GM21529 (cell line): ENCODE results near the gene PHACTR1.
"Not testable (repeated sequence)": the region's sequence is repeated elsewhere in the genome, so short reads cannot be mapped to it uniquely, and the experiment has no call there.

Source experiments
- ATAC-seq: cut with Tn5 transposase; IDR thresholded peaks from one replicate; pipeline ENCODE4 v1.9.1; 2021; ENCODE audit not compliant: unreplicated experiment

Gene PHACTR1

DNA sequence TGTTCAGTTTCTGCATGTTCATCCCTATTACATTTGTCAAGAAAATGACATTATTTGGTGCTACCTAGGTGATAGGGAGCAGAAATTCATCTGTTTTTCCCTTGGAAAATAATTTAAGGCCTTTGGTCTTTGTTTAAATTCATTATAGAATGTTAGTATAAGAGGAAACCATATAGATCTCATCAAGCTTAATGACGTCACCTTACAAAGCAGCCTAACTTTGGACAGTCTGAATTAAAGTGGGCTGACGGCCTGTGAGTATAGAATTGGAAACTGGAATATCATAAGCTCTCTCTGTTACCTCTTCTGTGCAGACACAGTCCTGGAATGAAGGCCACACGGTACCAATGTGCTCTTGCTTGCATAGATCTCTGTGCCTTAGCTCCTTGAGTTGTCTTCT, 503.7 kb downstream of the PHACTR1 start:
- ATAC-seq = no peak

DNA sequence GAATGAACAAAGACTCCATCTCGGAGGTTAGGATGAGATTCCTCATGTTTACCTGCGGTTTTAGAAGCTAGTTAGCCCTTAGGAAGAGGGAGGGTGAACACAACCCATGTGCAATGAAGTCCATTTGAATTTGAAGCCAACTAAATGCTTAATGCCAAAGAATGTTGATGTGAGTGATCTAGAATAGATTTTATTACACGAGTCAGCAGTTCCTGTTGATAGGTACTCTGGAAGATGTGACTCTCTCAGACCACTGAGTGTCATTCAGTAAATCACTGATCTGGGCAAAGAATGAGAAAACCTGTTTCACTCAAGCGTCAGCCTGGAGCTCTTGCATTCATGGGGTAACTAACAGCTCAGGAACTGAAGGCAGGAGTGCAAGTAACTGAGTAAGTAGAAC, 505.5 kb downstream of the PHACTR1 start:
- no peak for ATAC-seq

DNA sequence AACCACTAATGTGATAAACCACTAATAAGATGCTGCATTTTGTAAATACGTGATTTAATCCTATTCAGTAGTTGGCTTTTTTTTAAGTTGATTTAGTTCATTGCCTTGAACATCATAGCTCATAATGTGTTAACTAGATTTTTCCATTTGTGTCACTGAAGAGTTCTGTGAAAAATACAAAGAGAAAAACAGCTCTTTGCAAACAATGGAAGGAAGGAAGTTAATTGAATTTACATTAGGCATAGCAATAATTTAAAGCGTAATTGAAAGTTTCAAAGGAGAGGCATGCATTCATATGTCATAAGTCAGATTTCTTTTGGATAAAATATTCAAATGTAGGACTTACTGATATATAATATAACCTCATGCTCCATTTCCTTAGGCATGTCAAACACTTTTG, 509.5 kb downstream of the PHACTR1 start:
- ATAC-seq = no peak

DNA sequence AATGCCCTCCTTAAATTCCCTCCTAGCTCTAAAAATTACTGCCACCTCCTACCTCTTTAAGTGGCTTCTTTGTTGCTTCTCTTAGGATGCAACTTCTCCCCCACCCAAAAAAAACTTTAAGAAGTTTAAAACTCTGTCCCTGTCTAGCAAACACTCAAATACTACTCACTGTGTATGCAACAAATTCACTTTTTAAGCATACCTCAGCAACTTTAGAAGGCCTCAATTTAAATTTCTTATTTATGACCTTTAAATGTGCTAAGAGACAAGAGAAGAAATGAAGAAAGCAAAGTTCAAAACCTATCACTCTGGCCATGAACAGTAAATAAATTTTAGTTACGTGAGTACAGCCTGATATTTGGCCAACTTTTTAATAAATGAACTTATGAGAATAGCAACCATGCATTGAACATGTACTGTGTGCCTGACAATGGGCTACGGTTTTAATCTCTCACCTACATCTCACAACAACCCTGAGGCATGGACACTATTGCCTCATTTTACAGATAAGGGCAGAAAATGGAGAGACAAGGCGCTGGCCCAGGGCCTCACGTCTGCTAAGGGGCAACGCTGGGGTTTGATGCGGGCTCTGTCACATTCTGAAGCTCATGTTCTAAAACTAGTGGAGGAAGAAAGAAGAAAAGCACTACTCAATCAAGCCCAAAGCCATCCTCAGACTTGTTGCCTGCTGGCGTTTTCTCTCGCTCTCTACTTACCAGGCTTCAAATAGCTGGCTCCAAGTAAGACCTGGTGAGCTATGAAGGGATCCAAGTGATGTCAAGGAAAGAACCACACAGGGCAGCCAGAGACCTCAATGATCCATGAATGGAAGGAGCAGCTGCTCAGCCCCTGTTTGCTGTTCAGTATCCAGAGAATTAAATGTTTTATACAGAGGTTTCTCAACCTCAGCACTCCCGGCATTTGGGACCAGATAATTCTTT, 512.0 kb downstream of the PHACTR1 start:
- peak; percentile 3 for ATAC-seq

DNA sequence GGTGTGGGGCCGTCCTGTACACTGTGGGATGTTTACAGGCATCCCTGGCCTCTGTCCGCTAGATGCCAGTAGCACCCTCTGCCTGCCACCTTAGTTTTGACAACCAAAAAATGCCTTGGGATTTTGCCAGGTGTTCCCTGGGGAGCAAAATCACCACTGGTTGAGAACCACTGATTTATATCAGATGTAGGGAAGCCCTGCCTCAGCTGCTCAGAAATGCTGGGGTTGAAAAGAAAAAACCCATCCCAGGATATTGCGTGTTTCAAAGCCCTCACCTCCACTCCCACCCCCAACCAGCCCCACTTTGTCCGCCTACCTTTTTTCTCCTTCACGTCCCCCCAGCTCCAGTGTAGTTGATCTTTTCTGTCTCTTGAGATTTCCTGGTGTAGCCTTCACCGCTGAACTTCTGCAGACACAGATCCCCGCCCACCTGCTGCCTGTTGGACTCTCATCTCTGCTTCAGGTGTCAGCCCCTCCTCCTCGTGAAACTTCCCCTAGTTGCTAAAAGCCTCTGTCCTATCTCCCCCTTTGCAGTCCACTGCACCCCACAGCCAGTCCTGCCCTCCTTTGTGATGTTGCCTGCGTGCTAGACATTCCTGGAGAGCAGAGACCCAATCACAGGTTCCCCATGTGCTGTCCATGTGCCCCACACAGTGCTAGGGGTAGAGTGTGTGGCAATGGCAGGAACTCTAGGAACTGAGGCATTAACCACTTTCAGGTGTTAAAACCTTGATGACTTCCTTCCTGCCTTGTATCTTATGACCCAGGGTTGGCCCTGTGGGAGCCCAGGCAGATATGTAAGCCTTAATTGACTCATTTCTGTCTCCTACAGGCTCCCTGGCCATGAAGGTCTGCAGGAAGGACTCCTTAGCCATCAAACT, 512.9 kb downstream of the PHACTR1 start:
- peak; percentile 90 for ATAC-seq

DNA sequence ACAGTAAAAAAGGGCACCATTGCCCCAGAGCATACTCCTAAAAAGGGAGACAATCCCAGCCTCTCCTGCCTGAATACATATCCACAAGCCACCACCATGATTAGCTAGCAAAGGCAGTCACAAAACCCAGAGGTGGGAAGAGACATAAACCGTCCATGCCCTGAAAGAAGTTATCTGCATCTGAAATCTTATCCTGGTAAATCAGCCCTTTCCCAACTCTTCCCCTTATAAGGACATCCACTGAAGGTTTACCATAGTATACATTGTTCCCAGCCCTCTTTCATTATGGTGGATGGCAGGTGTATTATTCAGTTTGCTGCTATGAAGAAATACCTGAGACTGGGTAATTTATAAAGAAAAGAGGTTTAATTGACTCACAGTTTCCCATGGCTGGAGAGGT, 516.5 kb downstream of the PHACTR1 start:
- ATAC-seq = no peak

DNA sequence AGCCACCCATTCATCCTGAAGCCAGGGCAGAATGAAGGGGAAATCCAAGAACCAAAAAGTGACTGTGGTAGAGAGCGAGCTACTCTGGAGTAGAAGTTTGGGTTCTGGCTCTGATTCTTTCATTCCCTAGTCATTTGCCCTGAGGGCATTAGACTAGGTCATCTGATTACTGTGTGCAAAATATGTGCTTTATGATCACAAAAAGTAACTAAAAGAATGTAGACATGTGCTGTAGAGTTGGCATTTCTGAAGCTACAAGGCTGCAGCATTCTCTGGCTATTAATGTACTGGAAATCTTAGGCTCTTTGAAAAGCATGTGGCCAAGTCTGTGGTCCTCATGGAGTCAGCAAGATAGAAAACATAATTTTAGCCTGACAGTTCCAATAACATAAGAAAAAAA, 517.6 kb downstream of the PHACTR1 start:
- ATAC-seq = no peak

DNA sequence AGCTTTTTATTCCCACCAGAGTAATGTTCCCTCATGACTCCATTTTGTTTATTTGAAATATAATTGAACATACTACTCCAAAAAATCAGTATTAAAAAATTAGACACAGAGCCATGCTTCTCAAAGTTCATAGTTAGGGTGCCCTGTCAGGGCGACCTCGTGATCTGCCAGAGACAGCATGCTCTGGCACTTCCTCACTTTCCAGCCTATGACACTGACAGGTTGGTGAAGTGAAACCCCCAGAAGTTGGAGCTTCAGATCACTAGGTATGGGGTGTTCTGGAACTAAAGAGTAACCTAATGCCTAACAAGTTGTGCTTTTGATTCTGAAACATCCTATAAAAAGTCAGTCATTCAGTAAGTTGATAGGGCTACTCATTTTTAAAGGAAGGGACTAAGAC, 518.8 kb downstream of the PHACTR1 start:
- no peak for ATAC-seq

DNA sequence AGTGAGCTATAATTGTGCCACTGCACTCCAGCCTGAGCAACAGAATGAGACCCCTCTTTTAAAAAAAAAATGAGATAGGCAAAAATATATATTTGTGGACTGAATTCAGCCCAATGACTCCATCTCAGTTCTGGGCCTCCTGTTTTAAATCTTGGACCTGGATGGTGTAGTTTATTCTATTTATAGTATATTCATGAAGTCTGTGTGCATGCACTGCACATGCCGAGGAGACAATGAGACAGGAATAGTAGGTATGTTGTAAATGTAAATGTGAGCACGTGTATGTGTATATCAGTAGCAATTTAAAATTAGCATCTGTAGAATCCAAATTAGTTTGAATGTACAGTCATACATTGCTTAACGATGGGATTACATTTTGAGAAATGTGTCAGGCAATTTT, 520.8 kb downstream of the PHACTR1 start:
- ATAC-seq = no peak

DNA sequence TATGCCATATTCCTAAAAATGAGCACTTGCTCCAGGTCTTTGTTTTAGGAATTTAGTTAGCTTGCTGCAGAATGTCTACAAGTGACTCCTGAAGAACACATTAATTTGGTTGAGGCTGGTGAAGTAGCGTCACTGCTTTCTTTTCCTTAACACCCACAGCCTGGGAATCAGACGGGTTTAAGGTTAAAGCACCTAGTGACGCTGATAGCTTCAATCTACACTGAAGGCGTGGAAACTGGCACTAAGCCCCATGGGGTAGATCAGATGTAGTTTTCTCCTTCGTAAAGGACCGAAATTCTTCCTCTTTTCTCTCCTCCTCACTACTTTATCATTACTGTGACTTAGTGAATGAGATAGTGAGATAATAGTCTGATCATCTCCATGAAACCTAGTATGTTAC, 521.5 kb downstream of the PHACTR1 start:
- no peak for ATAC-seq

DNA sequence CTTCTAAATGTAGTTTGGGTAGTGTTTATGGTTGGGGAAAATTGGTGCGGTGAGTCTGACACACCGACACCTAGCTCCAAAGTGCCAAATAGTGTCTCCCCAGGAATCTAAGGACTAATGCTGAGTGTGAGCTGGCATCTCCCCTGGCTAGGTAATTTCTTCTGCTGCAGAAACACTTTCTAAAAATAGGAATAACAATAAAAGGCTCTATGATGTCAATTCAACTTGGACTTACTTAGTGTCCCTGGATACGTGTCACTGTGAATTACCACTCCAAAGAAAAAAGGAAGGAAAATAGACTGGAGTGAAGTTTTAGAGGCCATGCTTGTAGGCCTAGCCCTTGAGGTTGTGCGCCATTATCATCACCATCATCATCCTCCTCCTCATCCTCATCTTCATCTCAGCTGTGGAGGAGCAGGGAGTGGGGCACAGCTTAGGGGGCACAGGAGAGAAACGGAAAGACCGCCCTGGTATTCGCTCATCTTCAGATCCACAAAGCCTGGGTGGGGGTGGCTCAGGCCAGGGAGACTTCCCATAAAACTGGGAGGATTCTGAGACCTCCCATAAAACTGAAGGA, 522.2 kb downstream of the PHACTR1 start:
- no peak for ATAC-seq

DNA sequence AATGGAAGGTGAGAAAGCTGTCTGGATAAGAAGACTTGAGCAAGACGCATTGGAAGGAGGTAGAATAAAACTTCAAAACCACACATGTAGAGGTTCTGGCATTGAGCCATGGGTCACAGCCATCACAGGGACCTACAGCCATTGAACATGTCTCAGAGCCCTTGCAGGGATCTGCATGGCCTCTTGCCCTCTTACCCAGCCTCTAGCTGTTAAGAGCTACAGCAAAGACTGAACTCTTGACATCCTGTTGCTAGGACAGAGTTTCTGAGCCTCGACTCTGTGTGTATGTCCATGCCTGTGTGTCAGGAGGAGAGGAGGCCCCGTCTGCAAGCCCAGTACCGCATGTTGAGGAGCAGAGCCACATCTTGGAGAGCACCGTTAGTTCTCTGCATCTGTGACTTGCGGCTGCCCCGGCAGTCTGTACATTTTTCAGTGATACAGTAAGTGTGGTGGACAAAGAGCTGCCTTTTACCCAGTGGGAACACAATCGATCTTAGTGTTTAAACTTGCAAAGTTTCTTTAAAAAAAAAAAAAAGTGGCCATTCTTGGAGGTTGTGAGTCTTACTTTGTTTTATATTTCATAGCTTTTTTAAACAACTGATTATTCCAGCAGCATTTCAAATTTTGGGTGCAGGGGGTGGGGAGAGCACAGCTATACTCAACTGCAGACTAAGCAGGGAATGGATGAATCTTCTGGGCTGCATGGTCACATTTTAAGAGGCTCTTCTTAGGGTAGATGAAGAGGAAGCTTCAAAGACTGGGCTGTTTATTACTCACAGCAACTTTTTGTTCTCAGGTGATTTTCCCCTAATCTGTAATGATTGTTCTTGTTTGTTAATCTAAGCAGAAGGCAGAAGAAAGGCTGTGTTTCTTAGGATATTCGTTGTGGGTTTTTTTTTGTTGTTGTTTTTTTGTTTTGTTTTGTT, 523.2 kb downstream of the PHACTR1 start:
- no peak for ATAC-seq

DNA sequence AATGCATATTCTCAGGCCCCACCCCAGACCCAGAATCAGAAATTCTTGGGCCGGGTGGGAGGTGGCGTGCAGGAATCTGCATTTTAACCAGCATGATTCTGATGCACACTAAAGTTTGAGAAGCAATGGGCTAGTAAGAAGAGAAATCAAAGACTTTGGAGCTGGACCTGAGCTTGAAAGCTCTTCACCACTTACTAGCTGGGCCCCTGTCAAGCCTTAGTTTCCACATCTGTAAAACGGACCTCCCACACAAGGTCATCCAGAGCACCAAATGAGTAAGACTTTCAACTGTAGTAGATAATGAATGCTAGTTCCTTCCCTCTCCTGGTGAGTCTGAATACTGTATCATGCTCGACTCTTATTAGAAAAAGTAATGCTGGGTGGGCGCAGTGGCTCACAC, 524.8 kb downstream of the PHACTR1 start:
- ATAC-seq = no peak

DNA sequence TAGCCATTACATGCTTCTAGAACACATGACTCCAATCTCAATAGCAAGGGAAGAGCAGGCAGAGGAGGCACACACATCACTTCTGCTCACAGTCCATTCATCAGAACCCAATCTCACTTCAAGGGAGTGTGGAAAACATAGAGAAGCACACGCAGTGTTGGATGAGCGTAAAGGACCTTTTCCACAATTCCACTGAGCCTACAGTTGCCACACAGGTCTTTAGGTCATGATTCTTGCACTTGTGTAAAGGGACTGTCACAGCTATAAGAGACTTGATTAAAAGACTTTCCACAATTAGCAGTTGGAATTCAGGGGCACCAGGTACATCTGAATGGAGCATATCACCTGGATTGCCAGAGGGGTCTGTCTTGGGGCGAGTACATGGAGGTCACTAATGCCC, 525.6 kb downstream of the PHACTR1 start:
- ATAC-seq = no peak

DNA sequence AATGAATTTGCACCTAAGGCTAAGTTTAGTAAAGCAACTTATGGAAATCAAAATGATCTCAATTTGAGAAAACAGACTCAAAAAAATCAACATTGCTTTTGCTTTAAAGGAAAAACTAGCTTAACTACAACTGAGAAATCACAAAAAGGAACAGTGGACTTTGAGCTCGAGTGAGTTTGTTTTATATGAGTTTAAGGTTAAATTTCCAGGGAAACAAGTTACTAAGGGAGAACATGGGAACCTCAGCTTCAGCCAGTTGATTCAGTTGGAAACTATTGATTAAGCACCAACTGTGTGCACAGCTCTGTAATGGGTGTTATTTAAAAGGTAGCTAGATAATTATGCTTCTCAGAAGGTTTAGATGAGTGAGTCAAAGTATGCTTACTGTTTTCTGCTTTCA, 526.0 kb downstream of the PHACTR1 start:
- no peak for ATAC-seq

DNA sequence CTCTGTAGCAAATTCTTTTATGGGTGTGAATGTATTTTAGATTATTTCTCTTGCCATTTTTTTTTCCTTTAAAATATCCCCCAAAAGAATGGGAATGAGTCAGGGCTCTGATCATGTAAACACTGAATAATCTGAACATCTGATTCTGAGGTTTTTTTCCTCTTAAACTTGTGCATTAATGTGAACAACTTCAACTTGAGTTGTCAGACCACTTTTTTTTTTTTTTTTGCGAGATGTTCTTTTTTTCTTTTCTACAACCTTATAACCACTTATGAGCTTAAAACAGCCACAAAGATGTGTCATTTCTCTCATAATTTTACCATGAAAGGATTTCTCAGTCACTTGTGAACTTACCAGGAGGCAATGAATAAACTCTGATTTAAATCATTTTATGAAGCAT, 526.5 kb downstream of the PHACTR1 start:
- no peak for ATAC-seq

DNA sequence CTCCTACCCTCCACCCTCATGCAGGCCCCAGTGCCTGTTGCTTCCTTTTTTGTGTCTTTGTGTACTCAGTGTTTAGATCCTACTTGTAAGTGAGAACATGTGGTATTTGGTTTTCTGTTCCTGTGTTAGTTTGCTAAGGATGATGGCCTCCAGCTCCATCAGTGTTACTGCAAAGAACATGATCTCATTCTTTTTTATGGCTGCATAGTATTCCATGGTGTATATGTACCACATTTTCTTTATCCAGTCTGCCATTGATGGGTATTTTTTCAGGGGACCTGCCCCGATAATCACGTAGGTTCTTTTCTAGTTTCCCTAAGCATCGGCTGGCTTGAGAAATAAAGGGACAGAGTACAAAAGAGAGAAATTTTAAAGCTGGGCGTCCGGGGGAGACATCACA, 527.2 kb downstream of the PHACTR1 start:
- ATAC-seq = not testable (repeated sequence)

DNA sequence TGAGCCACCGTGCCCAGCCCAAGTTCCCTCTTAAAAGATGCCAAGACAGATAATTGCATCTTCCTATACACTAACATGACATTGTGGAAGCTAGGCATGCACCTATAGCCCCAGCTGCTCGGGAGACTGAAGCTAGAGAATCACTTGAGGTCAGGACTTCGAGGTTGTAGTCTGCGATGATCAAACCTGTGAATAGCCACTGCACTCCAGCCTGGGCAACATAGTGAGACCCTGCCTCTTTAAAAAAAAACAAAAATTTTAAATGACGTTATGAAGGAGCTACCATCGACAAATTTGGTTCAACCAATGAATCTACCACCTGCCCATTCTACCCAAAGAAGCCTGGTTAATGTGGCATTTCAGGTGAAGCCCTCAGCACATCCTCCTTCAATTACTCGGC, 531.1 kb downstream of the PHACTR1 start:
- ATAC-seq = no peak

DNA sequence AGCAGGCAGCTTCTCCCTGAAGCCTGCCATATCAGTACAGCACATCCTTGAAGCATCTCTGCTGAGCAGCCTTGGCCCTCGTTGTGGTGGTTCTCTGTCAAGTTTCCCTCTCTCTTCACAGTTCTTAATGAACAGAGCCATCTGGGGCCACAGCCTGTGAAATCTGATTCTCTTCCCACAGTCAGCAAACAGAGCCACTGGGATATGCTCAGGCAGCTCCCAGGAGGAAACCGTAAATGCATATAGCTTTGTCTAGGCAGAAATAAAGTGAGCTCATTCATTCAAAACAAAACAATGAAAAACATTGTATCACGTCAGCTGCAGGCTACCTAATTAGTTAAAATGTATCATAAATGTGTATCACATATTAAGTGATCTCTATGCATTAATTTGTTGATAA, 531.5 kb downstream of the PHACTR1 start:
- no peak for ATAC-seq

DNA sequence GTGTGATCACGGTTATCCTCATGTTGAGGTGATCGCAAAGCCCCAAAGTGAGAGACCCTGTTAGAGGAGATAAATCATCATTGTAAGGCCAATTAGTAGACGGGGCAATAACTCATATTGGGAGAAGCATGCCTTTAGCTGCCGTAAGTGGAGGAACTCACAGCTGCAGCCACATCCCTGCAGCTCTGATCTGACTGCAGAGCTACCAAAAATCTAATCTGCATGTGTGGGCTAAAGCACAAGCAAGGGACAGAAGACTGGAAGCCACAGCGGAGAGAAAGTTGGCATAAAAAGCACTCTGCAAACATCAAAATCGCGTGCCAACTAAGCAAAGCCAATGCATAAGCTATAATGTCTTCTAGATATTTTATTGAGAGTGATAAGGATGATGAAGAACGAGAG, 532.0 kb downstream of the PHACTR1 start:
- no peak for ATAC-seq

DNA sequence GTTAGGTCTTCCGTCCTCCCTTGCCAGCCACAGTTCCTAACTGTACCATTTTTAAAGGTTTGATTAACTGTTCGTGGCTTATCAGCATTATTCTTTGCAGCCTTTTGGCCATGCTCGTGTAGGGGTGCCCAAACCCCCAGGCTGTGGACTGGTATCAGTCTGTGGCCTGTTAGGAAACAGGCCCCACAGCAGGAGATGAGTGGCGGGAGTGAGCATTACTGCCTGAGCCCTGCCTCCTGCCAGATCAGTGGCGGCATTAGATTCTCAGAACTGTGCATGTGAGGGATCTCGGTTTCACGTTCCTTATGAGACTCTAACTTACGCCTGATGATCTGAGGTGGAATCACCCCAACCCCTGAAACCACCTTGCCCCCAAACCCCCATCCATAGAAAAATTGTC, 532.4 kb downstream of the PHACTR1 start:
- no peak for ATAC-seq
